Esophagus (tissue), 2 donors: Measurements from ENCODE around the gene HOXA4. TPM values are rescaled to one million over a fixed set of nuclear protein-coding genes. Genes with fewer than 3 reads are reported as not detected.
A peak's percentile ranks its signal among the peaks of the same experiment; 100 is the strongest.

Source experiments
- H3K27ac ChIP-seq, 2 donors: one replicate each; pipeline ENCODE4 v1.5.1; 2013; ENCODE audit warnings: low read depth in 2 of 2, mild to moderate bottlenecking in 2 of 2, inconsistent platforms in 1 of 2, low read length in 1 of 2, moderate library complexity in 1 of 2
- H3K27me3 ChIP-seq, 2 donors: one replicate each; pipeline ENCODE4 v1.6.1; 2013; ENCODE audit warnings: low read length in 2 of 2, control low read depth in 1 of 2, mild to moderate bottlenecking in 1 of 2; ENCODE audit not compliant: insufficient read depth in 2 of 2, control insufficient read depth in 1 of 2
- H3K36me3 ChIP-seq, 2 donors: one replicate each; pipeline ENCODE4 v1.6.1; 2013; ENCODE audit warnings: low read length in 1 of 2; ENCODE audit not compliant: control insufficient read depth in 2 of 2, insufficient read depth in 2 of 2
- H3K4me1 ChIP-seq, 2 donors: one replicate each; pipeline ENCODE4 v1.6.1; 2013; ENCODE audit warnings: low read length in 1 of 2; ENCODE audit not compliant: control insufficient read depth in 2 of 2, insufficient read depth in 2 of 2
- H3K4me3 ChIP-seq, 2 donors: one replicate each; pipeline ENCODE4 v1.5.1; 2013; ENCODE audit warnings: low read length in 2 of 2, mild to moderate bottlenecking in 2 of 2, low read depth in 1 of 2, moderate library complexity in 1 of 2
- H3K9me3 ChIP-seq, 2 donors: one replicate each; pipeline ENCODE4 v1.6.1; 2013; ENCODE audit warnings: mild to moderate bottlenecking in 2 of 2, low read depth in 1 of 2, low read length in 1 of 2, moderate library complexity in 1 of 2; ENCODE audit not compliant: control insufficient read depth in 2 of 2, insufficient read depth in 1 of 2
- WGBS, 2 donors: extraction: QIAGEN DNeasy Blood & Tissue Kit; methylation state at CpG; one replicate each; pipeline ENCODE4 v1.1.7; 2013; 5-methylcytosine and 5-hydroxymethylcytosine counted together
- polyA plus RNA-seq, 2 donors: library from polyadenylated mRNA; stranded (reverse); fragments of 200-250 nt; gene quantifications; one replicate each; pipeline ENCODE4 v1.2.3, GENCODE V29; 2013
- donor health status: healthy with polysubstance abuse.
- donor health status: Bipolar disorder and iron deficiency.

The HOXA4 gene
- polyA plus RNA-seq, 2 donors = 7.6 to 8.6 TPM

DNA sequence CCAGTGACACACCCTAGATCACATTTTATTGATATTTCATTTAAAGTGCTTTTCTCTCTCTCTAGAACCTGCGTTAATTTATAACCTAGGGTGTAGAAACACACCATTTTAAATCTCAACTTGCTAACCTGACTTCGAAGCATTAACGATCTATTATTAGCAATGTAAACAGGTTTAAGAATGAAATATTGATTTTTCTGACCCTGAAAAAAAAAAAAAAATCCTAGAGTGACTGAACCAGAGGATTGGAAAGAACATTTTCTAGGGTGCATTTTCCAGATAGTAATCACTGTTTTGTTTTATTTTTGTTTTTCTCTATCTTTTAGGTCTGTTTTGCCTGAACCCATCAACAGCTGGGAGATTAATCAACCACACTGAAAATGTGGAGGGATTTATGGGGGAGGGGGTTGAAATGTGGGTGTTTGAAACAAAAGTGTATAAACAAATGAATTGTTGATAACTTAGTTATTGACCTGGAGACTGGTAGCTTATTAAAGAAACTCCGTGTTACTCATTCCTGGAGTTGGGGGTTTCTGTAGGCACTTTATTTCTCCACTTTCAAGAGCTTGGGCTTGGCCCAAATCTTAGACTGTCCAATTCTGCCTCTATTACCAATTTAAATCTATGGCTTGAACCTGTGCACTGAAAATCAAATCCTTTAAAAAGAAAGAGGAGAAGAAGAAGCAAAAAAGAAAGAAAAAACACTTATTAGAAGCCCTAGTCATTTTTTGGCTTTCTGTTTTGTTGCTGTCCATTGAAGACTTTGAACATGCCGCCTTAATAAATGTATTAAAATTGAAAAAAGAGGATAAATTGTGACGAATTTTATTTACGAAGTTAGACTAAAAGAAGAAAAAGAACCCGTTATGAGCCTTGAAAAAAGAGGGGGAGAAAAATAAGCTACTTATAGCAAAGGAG lies 30.8 kb downstream of the HOXA4 start:
- WGBS, 2 donors = 40 to 45% methylated on average over 8 of the region's 8 CpGs
- Histone ChIP-seq H3K9me3 (no peaks in the 10 kb centered on the region), H3K27ac (peak overlapping the region; percentile 95 to 97), H3K36me3 (no peaks in the 10 kb centered on the region), H3K27me3 (no peaks in the 10 kb centered on the region), H3K4me1 (peaks cover 4 to 5% of the 10 kb centered on the region in 2 donors), H3K4me3 (peak overlapping the region in 1 of 2 donors; percentile 91)

GRCh38 chr7:27098578-27099451 lies 31.7 kb downstream of the HOXA4 start:
- H3K36me3 ChIP-seq = no peaks in the 10 kb centered on the region
- H3K4me3 ChIP-seq = peak overlapping the region; percentile 59 to 91
- no peaks in the 10 kb centered on the region for H3K9me3 ChIP-seq
- WGBS, 2 donors = 12 to 18% methylated on average over 38 of the region's 38 CpGs
- H3K27me3 ChIP-seq = no peaks in the 10 kb centered on the region
- peak overlapping the region; percentile 95 to 97 for H3K27ac ChIP-seq
- peaks cover 4 to 5% of the 10 kb centered on the region in 2 donors for H3K4me1 ChIP-seq

GRCh38 chr7:27097686-27098577 lies 32.6 kb downstream of the HOXA4 start:
- Histone ChIP-seq H3K36me3 (no peaks in the 10 kb centered on the region), H3K27ac (peak overlapping the region; percentile 95 to 97), H3K4me1 (peaks cover 4 to 5% of the 10 kb centered on the region in 2 donors), H3K27me3 (no peaks in the 10 kb centered on the region), H3K9me3 (no peaks in the 10 kb centered on the region), H3K4me3 (peak overlapping the region; percentile 59 to 91)
- WGBS, 2 donors = 13 to 17% methylated on average over 30 to 35 of the region's 35 CpGs

GRCh38 chr7:27096768-27097514 lies 33.6 kb downstream of the HOXA4 start:
- peaks cover 4 to 5% of the 10 kb centered on the region in 2 donors for H3K4me1 ChIP-seq
- 0 to 1% methylated on average over 35 to 41 of the region's 41 CpGs for WGBS, 2 donors
- peak overlapping the region; percentile 95 to 97 for H3K27ac ChIP-seq
- no peaks in the 10 kb centered on the region for H3K27me3 ChIP-seq
- H3K9me3 ChIP-seq = no peaks in the 10 kb centered on the region
- no peaks in the 10 kb centered on the region for H3K36me3 ChIP-seq
- peak overlapping the region; percentile 89 to 91 for H3K4me3 ChIP-seq

DNA sequence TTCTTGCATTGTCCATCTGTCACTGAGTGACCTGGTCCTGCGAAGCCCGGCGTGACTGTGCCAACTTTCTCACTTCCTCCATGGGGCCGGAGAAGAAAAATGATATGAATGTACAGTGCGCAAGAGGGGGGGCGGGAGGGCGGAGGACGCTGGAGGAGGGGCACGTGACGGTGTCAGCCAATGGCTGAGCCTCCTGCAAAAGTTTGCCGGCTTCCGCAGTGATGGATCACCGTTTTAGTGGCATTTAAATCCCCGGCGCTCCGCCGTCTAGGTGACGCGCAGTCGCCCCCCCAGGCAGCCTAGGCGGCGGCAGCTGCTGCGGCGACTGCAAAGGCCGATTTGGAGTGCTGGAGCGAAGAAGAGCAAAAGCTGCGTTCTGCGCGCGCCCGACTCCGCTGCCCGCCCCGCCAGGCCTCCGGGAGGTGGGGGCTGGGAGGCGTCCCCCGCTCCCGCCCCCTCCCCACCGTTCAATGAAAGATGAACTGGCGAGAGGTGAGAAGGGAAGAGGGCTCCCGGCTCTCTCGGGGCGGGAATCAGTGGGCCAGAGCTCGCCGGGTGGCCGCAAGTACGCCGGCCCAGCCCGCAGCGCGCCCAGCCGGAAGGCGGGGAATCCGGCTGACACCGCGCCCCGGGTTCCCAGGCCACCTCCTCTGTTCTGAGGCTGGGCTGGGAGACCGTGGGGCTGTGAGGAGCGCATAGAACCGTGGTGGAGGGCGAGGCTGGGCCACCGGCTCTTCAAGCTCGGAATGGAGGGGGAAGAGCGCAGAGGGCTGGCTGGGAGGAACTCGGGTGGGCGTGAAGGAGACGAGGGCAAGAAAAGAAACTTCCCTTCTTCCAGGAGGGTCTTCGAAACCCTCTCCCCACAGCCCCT lies 34.4 kb downstream of the HOXA4 start, which contains the start of gene HOXA1:
Gene HOXA1, minus strand, starts transcription at position 104 of the 871 bp plus-strand sequence. Its CDS starts 88 bp downstream, at position 16.
- Histone ChIP-seq H3K27me3 (no peaks in the 10 kb centered on the region), H3K4me1 (peaks cover 4 to 5% of the 10 kb centered on the region in 2 donors)
- WGBS, 2 donors = 0 to 1% methylated on average over 58 to 68 of the region's 68 CpGs

DNA sequence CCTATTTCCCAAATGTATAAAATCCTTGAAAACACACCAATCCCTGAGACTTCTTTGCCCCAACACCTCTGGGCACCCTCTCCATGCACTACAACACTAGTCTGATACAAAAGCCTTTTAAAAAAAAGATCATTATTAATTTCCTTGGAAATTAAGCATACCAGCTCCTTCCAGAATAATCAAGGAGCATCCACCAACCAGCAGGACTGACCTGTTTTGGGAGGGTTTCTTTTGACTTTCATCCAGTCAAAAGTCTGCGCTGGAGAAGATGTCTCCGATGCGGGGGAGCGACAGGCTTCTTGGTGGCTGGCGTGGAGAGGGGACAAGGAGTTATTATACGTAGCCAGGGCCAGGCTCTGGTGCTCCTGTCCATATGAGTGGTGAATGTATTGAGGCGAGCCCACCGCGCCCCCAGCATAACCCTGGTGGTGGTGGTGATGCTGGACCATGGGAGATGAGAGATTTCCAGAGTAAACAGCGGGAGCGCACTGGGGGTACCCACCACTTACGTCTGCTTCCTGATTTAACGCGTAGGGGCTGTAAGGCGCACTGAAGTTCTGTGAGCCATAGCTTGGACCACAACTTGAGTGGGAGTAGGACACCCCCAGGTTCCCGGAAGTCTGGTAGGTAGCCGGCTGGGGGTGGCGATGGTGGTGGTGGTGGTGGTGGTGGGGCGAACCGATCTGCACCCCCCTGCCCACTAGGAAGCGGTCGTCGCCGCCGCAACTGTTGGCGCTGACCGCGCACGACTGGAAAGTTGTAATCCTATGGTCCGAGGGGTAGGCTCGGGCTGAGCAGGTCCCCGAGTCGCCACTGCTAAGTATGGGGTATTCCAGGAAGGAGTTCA lies 35.3 kb downstream of the HOXA4 start:
- peaks cover 4 to 5% of the 10 kb centered on the region in 2 donors for H3K4me1 ChIP-seq
- WGBS, 2 donors = 11 to 14% methylated on average over 30 to 33 of the region's 33 CpGs
- no peaks in the 10 kb centered on the region for H3K27me3 ChIP-seq
- H3K4me3 ChIP-seq = peak overlapping the region; percentile 89 to 91
- no peaks in the 10 kb centered on the region for H3K36me3 ChIP-seq
- H3K9me3 ChIP-seq = no peaks in the 10 kb centered on the region
- H3K27ac ChIP-seq = peak overlapping the region; percentile 20 to 68

More for the DNA sequence above, 34.4 kb downstream of the HOXA4 start, which contains the start of gene HOXA1:
- peak within 1 kb of the TSS; percentile 89 to 91 for H3K4me3 ChIP-seq
- H3K36me3 ChIP-seq = no peaks in the 10 kb centered on the region
- H3K27ac ChIP-seq = peak within 1 kb of the TSS; percentile 95 to 97
- no peaks in the 10 kb centered on the region for H3K9me3 ChIP-seq

- Histone ChIP-seq H3K4me1 (peaks cover 4 to 5% of the 10 kb centered on the region in 2 donors), H3K27me3 (no peaks in the 10 kb centered on the region), H3K27ac (no peak overlapping the region), H3K9me3 (no peaks in the 10 kb centered on the region), H3K36me3 (no peaks in the 10 kb centered on the region), H3K4me3 (peak overlapping the region in 1 of 2 donors; percentile 91)
- 60 to 72% methylated on average over 29 of the region's 29 CpGs for WGBS, 2 donors
Observed at GRCh38 chr7:27094304-27095049, 36.1 kb downstream of the HOXA4 start.
